Measurements from ENCODE around the gene TOGARAM2.

DNA sequence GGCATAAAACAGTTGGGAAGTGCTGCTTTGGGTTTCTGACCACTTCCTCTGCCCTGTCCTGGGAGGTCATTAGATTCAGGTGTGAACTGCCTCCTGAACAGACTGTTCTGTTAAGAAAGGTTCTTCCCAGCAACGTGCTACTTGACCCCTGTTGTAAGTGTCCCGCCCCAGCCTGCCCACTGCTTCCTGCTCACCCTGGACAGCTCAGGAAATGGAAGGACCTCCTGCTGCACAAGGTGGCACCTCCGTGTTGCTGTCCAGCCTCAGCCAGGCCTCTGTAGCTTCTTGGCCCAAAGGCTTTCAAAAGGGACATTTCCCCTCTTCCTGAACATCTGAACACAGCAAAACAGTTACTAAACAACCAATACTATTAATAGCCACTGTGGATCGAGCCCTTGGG lies 5.3 kb downstream of the TOGARAM2 start:
- no peak for TF ChIP-seq L3MBTL2 (conservative IDR thresholded peaks at IDR 0.05)
- no peak for TF ChIP-seq FOXK2 (IDR thresholded peaks at IDR 0.05)
- no peak for TF ChIP-seq HDGF (IDR thresholded peaks at IDR 0.05; ENCODE audit: borderline replicate concordance)
- no peak for TF ChIP-seq LEF1 (IDR thresholded peaks at IDR 0.05; ENCODE audit: borderline replicate concordance)
- TF ChIP-seq, protein P1, sequence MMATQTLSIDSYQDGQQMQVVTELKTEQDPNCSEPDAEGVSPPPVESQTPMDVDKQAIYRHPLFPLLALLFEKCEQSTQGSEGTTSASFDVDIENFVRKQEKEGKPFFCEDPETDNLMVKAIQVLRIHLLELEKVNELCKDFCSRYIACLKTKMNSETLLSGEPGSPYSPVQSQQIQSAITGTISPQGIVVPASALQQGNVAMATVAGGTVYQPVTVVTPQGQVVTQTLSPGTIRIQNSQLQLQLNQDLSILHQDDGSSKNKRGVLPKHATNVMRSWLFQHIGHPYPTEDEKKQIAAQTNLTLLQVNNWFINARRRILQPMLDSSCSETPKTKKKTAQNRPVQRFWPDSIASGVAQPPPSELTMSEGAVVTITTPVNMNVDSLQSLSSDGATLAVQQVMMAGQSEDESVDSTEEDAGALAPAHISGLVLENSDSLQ (IDR thresholded peaks at IDR 0.05), result no peak
- no peak for TF ChIP-seq SP1 (IDR thresholded peaks at IDR 0.05)
- TF ChIP-seq NFRKB (IDR thresholded peaks at IDR 0.05), result no peak
- no peak for TF ChIP-seq TARDBP (IDR thresholded peaks at IDR 0.05)
- TF ChIP-seq BHLHE40 (IDR thresholded peaks at IDR 0.05; ENCODE audit: borderline replicate concordance), result no peak
- TF ChIP-seq SUZ12 (IDR thresholded peaks at IDR 0.05), result no peak

All from HEK293T (cell line).